HepG2 (cell line): ENCODE results near the gene CMIP. TPM values are rescaled to one million over a fixed set of nuclear protein-coding genes. Genes with fewer than 3 reads are reported as not detected.

Experiments used
- CEBPG ChIP-seq: IDR thresholded peaks from 2 replicates; pipeline ENCODE4 v1.6.1; 2016
- GATAD2A ChIP-seq: IDR thresholded peaks from 2 replicates; pipeline ENCODE4 v1.6.1; 2016
- HNRNPLL ChIP-seq: fragments of 200-400 bp; formaldehyde crosslinking; IDR thresholded peaks from 2 replicates; pipeline ENCODE4 v1.6.1; 2017; ENCODE audit warnings: mild to moderate bottlenecking, low read depth, low read length; ENCODE audit not compliant: poor library complexity, severe bottlenecking
- KLF6 ChIP-seq: IDR thresholded peaks from 2 replicates; pipeline ENCODE4 v1.8.0; 2016; ENCODE audit warnings: missing biosample characterization, missing genetic modification reagents
- NR2F1 ChIP-seq, 2 experiments: fragments of 450-650 bp in 1 of 2; formaldehyde crosslinking in 1 of 2; IDR thresholded peaks; 2 replicates each; pipeline versions ENCODE4 v1.5.0 to v1.6.1; 2016 to 2020; ENCODE audit warnings: mild to moderate bottlenecking in 1 of 2, missing compliant biosample characterization in 1 of 2, missing genetic modification reagents in 1 of 2, moderate library complexity in 1 of 2
- NRL ChIP-seq: sonication (generic); formaldehyde crosslinking; IDR thresholded peaks from 2 replicates; pipeline ENCODE4 v1.5.0; 2020; ENCODE audit warnings: missing genetic modification reagents, mild to moderate bottlenecking, moderate library complexity, borderline replicate concordance
- RARA ChIP-seq: IDR thresholded peaks from 2 replicates; pipeline ENCODE4 v1.6.1; 2016; ENCODE audit warnings: missing genetic modification reagents, missing compliant biosample characterization
- RXRB ChIP-seq: IDR thresholded peaks from 2 replicates; pipeline ENCODE4 v1.6.1; 2016; ENCODE audit warnings: borderline replicate concordance, missing genetic modification reagents, missing compliant biosample characterization
- THYN1 ChIP-seq: sonication (generic); formaldehyde crosslinking; IDR thresholded peaks from 2 replicates; pipeline ENCODE4 v1.8.1; 2023; ENCODE audit warnings: low read depth, mild to moderate bottlenecking, moderate library complexity, missing genetic modification reagents, borderline replicate concordance
- ZBTB20 ChIP-seq: sonication (generic); formaldehyde crosslinking; IDR thresholded peaks from 2 replicates; pipeline ENCODE4 v1.8.1; 2023; ENCODE audit warnings: missing genetic modification reagents, low read depth, mild to moderate bottlenecking, borderline replicate concordance
- ZBTB33 ChIP-seq: sonication (generic); formaldehyde crosslinking; IDR thresholded peaks from 2 replicates; pipeline ENCODE4 v1.4.0; 2020; ENCODE audit warnings: missing genetic modification reagents
- ZFP91 ChIP-seq: sonication (generic); formaldehyde crosslinking; IDR thresholded peaks from 2 replicates; pipeline ENCODE4 v1.9.0; 2022; ENCODE audit warnings: missing genetic modification reagents, mild to moderate bottlenecking, borderline replicate concordance
- ZNF326 ChIP-seq: sonication (generic); formaldehyde crosslinking; IDR thresholded peaks from 2 replicates; pipeline ENCODE4 v1.4.0; 2020; ENCODE audit warnings: missing genetic modification reagents, borderline replicate concordance
- ZNF564 ChIP-seq: sonication (generic); formaldehyde crosslinking; IDR thresholded peaks from 2 replicates; pipeline ENCODE4 v1.8.1; 2023; ENCODE audit warnings: mild to moderate bottlenecking, missing genetic modification reagents
- ZNF709 ChIP-seq: sonication (generic); formaldehyde crosslinking; IDR thresholded peaks from 2 replicates; pipeline ENCODE4 v1.5.0; 2020; ENCODE audit warnings: mild to moderate bottlenecking, missing genetic modification reagents
- polyA plus RNA-seq, 8 experiments: library from polyadenylated mRNA; depleted of rRNA in 3 of 8; stranded (reverse) in 7 of 8; unstranded in 1 of 8; fragments of >200 nt; fragmentation: Illumina TruSeq in 4 of 8; extraction: Trizol in 4 of 8; gene quantifications; 2 replicates each; pipeline versions ENCODE4 v1.2.1 to v1.2.3, GENCODE V29; 2011 to 2016; ENCODE audit warnings: low read depth in 4 of 8, missing spikeins in 1 of 8, mixed read lengths in 1 of 8; ENCODE audit not compliant: insufficient read depth in 1 of 8
- total RNA-seq, 5 experiments: library from RNA; depleted of rRNA; stranded (reverse); fragments of >200 nt; fragmentation: Illumina TruSeq; extraction: Trizol; gene quantifications; 2 replicates each; pipeline ENCODE4 v1.2.3, GENCODE V29; 2016; ENCODE audit warnings: low read depth in 1 of 5
- TF ChIP-seq, protein P1 (sequence below): sonication (generic); formaldehyde crosslinking; IDR thresholded peaks from 2 replicates; pipeline ENCODE4 v1.9.0; 2022; ENCODE audit warnings: low read depth, missing genetic modification reagents
- TF ChIP-seq, protein P2 (sequence below): sonication (generic); formaldehyde crosslinking; IDR thresholded peaks from 2 replicates; pipeline ENCODE4 v1.5.0; 2020; ENCODE audit warnings: mild to moderate bottlenecking, missing genetic modification reagents, borderline replicate concordance

CMIP gene
- total and polyA plus RNA-seq, 2 of the 13 experiments (the other 11 are each of a cell fraction or from before 2014, with no cell fraction given) = 10.9 to 18.1 TPM

GRCh38 chr16:81582655-81583441 lies 138.2 kb downstream of the CMIP start (continued):
- 0 out of 2 replicates have a peak, but pooled peaks have one; percentile 57 for TF ChIP-seq ZNF709 (CRISPR knock-in tag)
- TF ChIP-seq ZNF564 (CRISPR knock-in tag) = no peak
- TF ChIP-seq THYN1 (CRISPR knock-in tag) = 0 out of 2 replicates have a peak, but pooled peaks have one; percentile 36
- peak; percentile 22; the same call in 1 of the 2 replicates for TF ChIP-seq RXRB (CRISPR knock-in tag)
- TF ChIP-seq, protein P1, sequence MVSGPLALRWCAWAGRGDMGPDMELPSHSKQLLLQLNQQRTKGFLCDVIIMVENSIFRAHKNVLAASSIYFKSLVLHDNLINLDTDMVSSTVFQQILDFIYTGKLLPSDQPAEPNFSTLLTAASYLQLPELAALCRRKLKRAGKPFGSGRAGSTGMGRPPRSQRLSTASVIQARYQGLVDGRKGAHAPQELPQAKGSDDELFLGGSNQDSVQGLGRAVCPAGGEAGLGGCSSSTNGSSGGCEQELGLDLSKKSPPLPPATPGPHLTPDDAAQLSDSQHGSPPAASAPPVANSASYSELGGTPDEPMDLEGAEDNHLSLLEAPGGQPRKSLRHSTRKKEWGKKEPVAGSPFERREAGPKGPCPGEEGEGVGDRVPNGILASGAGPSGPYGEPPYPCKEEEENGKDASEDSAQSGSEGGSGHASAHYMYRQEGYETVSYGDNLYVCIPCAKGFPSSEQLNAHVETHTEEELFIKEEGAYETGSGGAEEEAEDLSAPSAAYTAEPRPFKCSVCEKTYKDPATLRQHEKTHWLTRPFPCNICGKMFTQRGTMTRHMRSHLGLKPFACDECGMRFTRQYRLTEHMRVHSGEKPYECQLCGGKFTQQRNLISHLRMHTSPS (CRISPR knock-in tag) = peak; percentile 44
- TF ChIP-seq HNRNPLL = no peak
- TF ChIP-seq RARA (CRISPR knock-in tag) = no peak; the same call in 1 of the 2 replicates
- TF ChIP-seq ZBTB33 = peak; percentile 38; the same call in 1 of the 2 replicates
- 0 out of 2 replicates have a peak, but pooled peaks have one; percentile 16 for TF ChIP-seq ZBTB20
- TF ChIP-seq NR2F1 (CRISPR knock-in tag; IDR thresholded peaks at IDR 0.05) = peak; percentile 59 to 67; a peak in 3 of 4 replicates
- peak; percentile 82; the same call in 1 of the 2 replicates for TF ChIP-seq KLF6
- TF ChIP-seq ZFP91 (CRISPR knock-in tag) = peak; percentile 51; the same call in 1 of the 2 replicates
- peak; percentile 97 for TF ChIP-seq CEBPG (CRISPR knock-in tag)
- TF ChIP-seq NRL (CRISPR knock-in tag) = peak; percentile 93
- no peak for TF ChIP-seq ZNF326 (CRISPR knock-in tag)
- TF ChIP-seq, protein P2, sequence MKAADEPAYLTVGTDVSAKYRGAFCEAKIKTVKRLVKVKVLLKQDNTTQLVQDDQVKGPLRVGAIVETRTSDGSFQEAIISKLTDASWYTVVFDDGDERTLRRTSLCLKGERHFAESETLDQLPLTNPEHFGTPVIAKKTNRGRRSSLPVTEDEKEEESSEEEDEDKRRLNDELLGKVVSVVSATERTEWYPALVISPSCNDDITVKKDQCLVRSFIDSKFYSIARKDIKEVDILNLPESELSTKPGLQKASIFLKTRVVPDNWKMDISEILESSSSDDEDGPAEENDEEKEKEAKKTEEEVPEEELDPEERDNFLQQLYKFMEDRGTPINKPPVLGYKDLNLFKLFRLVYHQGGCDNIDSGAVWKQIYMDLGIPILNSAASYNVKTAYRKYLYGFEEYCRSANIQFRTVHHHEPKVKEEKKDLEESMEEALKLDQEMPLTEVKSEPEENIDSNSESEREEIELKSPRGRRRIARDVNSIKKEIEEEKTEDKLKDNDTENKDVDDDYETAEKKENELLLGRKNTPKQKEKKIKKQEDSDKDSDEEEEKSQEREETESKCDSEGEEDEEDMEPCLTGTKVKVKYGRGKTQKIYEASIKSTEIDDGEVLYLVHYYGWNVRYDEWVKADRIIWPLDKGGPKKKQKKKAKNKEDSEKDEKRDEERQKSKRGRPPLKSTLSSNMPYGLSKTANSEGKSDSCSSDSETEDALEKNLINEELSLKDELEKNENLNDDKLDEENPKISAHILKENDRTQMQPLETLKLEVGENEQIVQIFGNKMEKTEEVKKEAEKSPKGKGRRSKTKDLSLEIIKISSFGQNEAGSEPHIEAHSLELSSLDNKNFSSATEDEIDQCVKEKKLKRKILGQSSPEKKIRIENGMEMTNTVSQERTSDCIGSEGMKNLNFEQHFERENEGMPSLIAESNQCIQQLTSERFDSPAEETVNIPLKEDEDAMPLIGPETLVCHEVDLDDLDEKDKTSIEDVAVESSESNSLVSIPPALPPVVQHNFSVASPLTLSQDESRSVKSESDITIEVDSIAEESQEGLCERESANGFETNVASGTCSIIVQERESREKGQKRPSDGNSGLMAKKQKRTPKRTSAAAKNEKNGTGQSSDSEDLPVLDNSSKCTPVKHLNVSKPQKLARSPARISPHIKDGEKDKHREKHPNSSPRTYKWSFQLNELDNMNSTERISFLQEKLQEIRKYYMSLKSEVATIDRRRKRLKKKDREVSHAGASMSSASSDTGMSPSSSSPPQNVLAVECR (CRISPR knock-in tag) = peak; percentile 56
- peak; percentile 67; the same call in 1 of the 2 replicates for TF ChIP-seq GATAD2A (CRISPR knock-in tag)
